Stimulated activated CD8-positive, alpha-beta memory T cell treated with anti-CD3 and anti-CD28 coated beads, Interleukin-7, amount 100 ng/mL, for 1 hour (primary cell): Measurements from ENCODE around the gene GNAQ.

Experiments
- DNase-seq, 2 donors: peaks; one replicate each; pipeline ENCODE4 v3.0.0-alpha.2; 2020; ENCODE audit warnings: low read depth in 2 of 2

GNAQ gene

GRCh38 chr9:78003730-78004129 is 27.9 kb downstream of the GNAQ start:
- no peak for DNase-seq

GRCh38 chr9:78001946-78002731 is 29.5 kb downstream of the GNAQ start:
- no peak for DNase-seq

DNA sequence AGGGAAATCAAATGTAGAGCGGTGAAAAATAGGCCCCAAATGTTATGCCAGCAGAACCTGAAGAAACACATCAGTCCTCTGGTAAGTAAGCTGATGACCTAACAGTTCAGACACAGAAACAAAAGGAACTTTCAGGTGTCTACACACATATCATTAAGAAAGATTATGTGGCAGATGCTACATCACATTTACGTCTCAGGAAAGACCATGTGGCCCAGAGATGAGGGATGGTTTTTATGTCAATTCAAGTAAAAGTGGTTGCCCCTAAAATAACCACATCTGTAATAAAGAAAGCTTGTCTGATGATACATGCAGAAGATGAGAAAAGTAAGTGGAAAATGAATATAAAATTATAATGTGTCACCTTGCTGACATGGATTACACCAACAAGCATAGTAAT is 31.4 kb downstream of the GNAQ start:
- no peak for DNase-seq

- no peak for DNase-seq
Observed at GRCh38 chr9:77999231-77999631, 32.4 kb downstream of the GNAQ start.

GRCh38 chr9:77997611-77998284 is 33.9 kb downstream of the GNAQ start:
- no peak for DNase-seq

DNA sequence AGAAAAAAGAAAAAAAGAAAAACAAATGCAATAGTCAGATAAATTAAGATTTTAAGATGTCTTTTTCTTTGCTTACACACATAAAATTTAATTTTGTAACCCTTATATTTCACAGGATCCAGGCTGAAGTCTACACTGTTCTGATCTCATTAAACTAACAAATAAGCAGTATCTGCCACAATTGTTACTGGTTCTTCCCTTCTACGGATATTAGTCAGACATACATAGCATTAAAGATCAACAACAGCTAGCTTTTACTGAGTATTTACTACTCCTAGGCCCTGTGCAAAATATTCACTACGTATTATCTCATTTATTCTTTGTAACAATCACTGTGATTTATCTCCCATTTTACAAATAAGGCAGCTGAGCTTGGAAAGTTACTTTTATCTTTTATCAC is 34.9 kb downstream of the GNAQ start:
- DNase-seq: no peak

- DNase-seq: no peak
Observed at GRCh38 chr9:77991191-77991590, 40.4 kb downstream of the GNAQ start.

- DNase-seq: no peak
Observed at GRCh38 chr9:77989909-77990308, 41.7 kb downstream of the GNAQ start.

DNA sequence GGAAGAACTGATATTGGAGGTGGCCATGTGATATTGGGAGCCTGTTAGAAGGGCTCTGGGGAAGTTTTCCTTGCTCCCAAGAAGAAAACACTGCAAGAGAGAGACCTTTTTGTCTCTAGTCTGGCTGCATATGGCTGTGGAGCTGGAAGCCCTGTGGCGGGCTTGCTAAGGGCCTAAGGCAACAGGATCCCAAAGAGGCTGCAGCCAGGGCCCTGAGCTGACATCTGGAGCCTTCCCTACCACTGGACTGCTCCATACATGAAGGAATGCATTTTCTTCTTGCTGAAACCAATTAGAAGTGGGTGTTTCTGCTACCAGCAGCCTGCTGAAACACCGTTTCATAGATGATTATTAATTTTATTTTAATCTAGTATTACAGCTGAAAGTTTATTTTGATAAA is 42.2 kb downstream of the GNAQ start:
- DNase-seq: no peak

DNA sequence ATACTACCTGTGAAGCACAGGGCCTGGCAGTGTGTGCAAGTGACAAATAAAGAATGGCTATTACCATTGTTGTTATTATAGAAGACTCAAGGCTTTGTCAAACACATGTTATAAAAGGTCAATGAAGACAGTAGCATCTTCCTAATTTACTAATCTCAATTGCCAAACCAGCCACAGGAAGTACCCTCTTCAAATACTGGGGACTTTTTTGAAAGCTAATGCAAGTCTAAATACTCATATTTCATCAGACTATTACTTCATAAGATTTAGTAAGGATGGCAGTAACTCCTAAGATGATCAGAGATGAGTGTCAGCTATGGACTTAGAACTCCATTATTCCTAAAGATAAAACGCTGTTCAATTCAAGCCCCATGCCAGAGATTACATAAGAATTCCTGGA is 43.0 kb downstream of the GNAQ start:
- no peak for DNase-seq

DNA sequence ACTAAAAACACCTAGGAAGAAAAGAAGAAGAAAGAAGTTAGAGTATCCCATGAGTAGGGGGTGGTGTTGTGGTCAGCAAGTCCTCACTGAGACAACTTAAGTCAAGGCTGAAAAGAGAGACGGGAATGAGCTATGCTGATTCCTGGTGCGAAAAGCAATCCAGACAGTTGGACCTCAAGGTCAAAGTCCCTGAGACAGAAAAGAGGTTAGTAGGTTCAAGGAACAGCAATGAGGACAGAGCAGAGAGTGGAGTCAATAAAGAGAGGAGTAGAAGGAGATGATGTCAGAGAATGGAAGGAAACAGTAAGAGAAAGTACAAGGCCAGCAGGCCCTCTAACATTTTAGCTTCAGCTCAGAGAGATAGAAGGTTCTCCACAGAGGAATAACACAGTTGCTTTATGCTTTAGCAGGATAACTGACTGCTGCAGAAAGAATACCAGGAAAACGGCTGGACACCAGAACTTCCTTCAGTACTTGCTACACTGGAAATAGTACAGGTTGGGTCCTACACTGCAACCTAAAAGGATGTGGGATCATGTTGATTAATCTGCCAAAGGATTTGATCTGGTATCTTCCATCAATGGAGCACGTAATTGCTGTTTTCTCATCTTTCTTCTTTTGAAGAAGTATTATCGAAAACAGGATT is 43.6 kb downstream of the GNAQ start:
- DNase-seq: no peak

- DNase-seq: no peak
Observed at GRCh38 chr9:77987081-77987656, 44.4 kb downstream of the GNAQ start.

DNA sequence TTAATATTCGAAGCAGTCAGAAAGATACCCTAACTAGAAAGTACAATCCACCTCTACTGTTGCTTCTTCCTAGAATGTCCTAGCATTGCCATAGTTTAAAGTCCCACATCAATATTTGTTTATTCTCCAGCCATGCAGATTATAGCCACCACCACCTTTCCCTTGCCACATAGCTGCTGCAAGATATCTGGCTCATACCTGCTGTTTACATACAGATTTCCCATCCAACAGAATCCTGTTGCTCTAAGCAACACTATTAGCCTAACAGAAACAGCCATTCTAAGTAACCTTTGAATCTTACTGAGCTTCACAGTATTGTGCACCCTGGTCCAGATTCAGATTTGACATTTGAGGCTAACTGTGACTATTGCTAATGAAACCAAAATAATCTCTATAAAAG is 45.6 kb downstream of the GNAQ start:
- DNase-seq: no peak

- no peak for DNase-seq
Observed at GRCh38 chr9:77983320-77983662, 48.3 kb downstream of the GNAQ start.

DNA sequence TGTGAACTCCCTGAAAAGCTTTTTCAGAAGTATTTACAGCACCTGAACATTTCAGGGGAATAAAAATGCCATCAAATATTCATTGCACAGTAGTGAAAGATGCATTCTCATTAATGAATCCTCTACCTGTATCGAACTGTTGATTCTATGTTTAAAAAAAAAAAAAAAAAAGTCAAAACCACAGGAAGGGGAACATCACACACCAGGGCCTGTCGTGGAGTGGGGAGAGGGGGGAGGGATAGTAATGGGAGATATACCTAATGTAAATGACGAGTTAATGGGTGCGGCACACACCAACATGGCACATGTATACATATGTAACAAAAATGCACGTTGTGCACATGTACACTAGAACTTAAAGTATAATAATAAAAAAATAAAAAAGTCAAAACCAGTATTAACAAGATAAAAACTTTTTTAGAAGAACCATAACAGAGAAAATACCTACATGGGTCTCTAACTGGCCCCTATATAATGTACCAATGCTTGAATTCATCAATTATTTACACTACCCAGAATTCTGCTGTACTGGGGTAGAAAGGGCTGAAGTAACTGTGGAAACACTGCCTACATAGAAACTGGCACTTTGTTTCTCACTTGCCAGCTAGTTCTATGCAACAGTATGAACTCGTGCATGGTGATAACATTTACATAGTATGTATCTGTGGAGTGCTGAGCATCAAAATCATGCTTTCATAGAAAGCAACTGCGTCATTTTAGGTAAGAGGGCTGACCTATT is 48.9 kb downstream of the GNAQ start:
- DNase-seq: no peak

DNA sequence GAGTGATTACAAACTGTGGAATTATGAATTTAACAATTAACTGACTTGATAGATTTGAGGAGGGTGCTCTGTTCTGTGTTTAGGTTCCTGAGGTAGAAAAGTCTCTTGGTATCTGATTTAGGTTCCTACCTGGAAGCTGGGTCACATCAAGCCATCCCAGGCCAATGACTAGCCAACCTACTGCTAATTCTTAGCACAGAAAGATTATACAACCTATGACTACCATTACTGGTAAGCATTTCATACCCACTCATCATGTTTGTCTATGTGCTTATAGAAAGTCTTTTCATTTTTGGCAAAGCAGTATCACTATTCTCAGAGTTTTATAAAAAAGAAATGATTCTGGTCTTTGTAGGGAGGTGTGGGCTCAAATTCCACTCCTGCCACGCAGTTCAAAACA is 49.7 kb downstream of the GNAQ start:
- no peak for DNase-seq

GRCh38 chr9:77981332-77981731 is 50.3 kb downstream of the GNAQ start:
- no peak for DNase-seq

DNA sequence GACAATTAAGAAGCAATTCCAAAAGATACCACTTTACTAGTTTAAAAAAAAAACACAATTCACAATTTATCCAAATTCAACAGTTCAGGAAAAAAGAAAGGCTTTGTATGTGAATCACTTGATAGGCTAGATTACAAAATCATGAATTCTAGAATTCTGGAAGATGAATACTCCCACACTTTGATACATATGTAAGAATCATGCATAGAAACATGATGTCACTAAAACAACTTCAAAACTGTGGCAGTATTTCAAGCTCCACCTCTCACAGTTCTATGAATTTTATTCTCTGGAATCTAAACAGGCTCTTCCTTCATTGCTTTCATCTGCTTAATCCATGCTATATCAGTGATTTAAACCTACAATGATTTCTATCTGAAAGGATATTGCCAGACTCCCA is 51.0 kb downstream of the GNAQ start:
- no peak for DNase-seq

DNA sequence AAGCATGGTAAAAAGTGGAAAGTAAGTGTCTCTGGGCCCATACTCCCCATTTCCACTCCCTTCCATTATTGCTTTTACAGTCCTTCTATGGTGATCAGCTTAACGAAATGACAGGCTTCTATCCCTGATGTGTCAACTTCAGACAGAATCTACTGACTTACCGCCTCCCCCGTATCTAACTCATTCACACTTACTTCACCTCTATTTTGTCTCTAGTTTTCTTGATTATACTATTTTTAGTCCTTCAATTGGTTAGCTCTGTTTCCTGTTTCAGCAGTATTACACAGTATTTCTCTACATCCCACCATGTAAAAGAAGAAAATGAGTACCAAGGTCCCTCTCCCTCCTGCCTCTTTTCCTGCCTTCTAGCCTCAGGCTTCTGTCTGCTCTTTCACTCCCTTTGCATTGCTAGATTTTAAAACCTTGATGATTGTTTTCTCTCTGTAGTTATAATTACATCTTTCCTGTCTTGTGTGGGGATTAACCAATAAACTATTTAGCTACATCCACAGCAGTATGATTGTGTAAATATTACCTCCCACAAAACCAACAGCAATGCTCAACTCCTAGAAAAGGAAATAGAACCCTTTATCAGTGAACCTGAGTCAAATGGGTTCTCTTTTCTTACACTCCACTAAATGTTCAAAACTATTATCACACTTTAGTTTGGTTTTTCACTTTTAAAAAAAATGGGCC is 53.4 kb downstream of the GNAQ start:
- no peak for DNase-seq

GRCh38 chr9:77977210-77977611 is 54.4 kb downstream of the GNAQ start:
- DNase-seq: no peak

- no peak for DNase-seq
Observed at GRCh38 chr9:77975806-77976205, 55.8 kb downstream of the GNAQ start.

DNA sequence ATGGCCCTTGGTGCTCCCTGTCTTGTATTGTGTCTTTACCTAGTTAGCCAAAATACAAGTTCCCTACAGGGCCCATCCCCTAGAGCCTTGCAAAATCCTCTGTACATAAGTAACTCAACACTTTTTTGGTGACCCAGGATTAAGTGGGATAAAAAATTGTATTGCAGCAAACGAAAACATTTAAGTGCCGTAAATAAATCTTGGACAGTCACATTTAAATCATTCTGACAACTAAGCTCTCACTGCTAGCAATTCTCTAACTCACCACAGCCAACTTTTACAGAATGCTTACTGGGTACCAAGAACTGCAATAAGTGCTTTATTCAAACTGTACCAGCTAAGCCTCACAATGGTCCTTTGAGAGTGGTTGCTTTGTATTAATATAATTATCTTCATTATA is 56.6 kb downstream of the GNAQ start:
- no peak for DNase-seq
